ENCODE results near the gene MAZ. TPM values are rescaled to one million over a fixed set of nuclear protein-coding genes. Genes with fewer than 3 reads are reported as not detected.

MAZ gene
- total RNA-seq, 2 donors from 2014 or later: 73.0 to 99.4 TPM

- ATAC-seq (ENCODE audit: insufficient number of reproducible peaks, low FRiP score, low read depth) (peak; percentile 84), DNase-seq (ENCODE audit: low spot score) (peak; percentile 91)
- Histone ChIP-seq H3K27ac (peak within 1 kb of the TSS; percentile 92 to 96), H3K4me3 (peak within 1 kb of the TSS; percentile 95), H3K36me3 (no peaks in the 10 kb centered on the region), H3K9me3 (no peaks in the 10 kb centered on the region), H3K27me3 (replicated peaks; ENCODE audit: insufficient read depth) (no peaks in the 10 kb centered on the region), H3K4me1 (ENCODE audit: control insufficient read depth in 1 of 2, low read depth in 2 of 2) (peaks cover 39 to 63% of the 10 kb centered on the region in 2 donors)
- TF ChIP-seq CTCF (IDR thresholded peaks at IDR 0.05): peak; percentile 76
These were observed 9.7 kb downstream of the MAZ start, which contains the start of gene PAGR1 for GRCh38 chr16:29815793-29816693. Gene PAGR1 (plus strand): TSS chr16:29816152. CDS start chr16:29816526, 374 bp downstream.

GRCh38 chr16:29816694-29817441 is 10.5 kb downstream of the MAZ start:
- TF ChIP-seq CTCF (IDR thresholded peaks at IDR 0.05): no peak
- no peaks in the 10 kb centered on the region for H3K27me3 ChIP-seq (replicated peaks; ENCODE audit: insufficient read depth)
- no peaks in the 10 kb centered on the region for H3K36me3 ChIP-seq
- no peaks in the 10 kb centered on the region for H3K9me3 ChIP-seq
- H3K4me3 ChIP-seq: peak overlapping the region; percentile 95
- DNase-seq (ENCODE audit: low spot score) (no peak), ATAC-seq (ENCODE audit: insufficient number of reproducible peaks, low FRiP score, low read depth) (no peak)
- peaks cover 40 to 71% of the 10 kb centered on the region in 2 donors for H3K4me1 ChIP-seq (ENCODE audit: control insufficient read depth in 1 of 2, low read depth in 2 of 2)
- peak overlapping the region; percentile 92 to 96 for H3K27ac ChIP-seq

DNA sequence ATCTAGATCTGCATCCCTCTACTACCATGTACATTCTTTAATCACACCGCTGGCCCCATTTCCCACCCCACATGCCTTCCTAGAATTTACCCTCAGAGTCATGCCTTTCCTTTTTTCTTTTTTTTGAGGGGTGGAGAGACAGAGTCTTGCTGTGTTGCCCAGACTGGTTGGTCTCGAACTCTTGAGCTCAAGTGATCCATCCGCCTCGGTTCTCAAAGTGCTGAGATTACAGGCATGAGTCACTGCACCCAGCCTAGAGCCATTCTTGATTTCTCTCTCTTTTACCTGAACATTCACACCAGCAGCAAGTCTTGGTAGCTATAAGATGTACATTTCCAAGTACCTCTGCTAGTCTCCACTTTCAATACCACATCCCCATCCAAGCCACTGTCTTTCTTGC is 11.8 kb downstream of the MAZ start:
- Histone ChIP-seq H3K36me3 (no peaks in the 10 kb centered on the region), H3K4me3 (no peak overlapping the region), H3K4me1 (ENCODE audit: control insufficient read depth in 1 of 2, low read depth in 2 of 2) (peaks cover 42 to 74% of the 10 kb centered on the region in 2 donors), H3K27me3 (replicated peaks; ENCODE audit: insufficient read depth) (no peaks in the 10 kb centered on the region), H3K9me3 (no peaks in the 10 kb centered on the region), H3K27ac (no peak overlapping the region)
- DNase-seq (ENCODE audit: low spot score): no peak
- ATAC-seq (ENCODE audit: insufficient number of reproducible peaks, low FRiP score, low read depth): no peak
- no peak for TF ChIP-seq CTCF (IDR thresholded peaks at IDR 0.05)

GRCh38 chr16:29819506-29819905 is 13.2 kb downstream of the MAZ start:
- peak overlapping the region; percentile 88 to 95 for H3K27ac ChIP-seq
- DNase-seq (ENCODE audit: low spot score) (no peak), ATAC-seq (ENCODE audit: insufficient number of reproducible peaks, low FRiP score, low read depth) (no peak)
- H3K36me3 ChIP-seq: no peaks in the 10 kb centered on the region
- no peak overlapping the region for H3K4me3 ChIP-seq
- H3K4me1 ChIP-seq (ENCODE audit: control insufficient read depth in 1 of 2, low read depth in 2 of 2): peaks cover 46 to 74% of the 10 kb centered on the region in 2 donors
- H3K27me3 ChIP-seq (replicated peaks; ENCODE audit: insufficient read depth): no peaks in the 10 kb centered on the region
- no peak for TF ChIP-seq CTCF (IDR thresholded peaks at IDR 0.05)
- H3K9me3 ChIP-seq: no peaks in the 10 kb centered on the region

DNA sequence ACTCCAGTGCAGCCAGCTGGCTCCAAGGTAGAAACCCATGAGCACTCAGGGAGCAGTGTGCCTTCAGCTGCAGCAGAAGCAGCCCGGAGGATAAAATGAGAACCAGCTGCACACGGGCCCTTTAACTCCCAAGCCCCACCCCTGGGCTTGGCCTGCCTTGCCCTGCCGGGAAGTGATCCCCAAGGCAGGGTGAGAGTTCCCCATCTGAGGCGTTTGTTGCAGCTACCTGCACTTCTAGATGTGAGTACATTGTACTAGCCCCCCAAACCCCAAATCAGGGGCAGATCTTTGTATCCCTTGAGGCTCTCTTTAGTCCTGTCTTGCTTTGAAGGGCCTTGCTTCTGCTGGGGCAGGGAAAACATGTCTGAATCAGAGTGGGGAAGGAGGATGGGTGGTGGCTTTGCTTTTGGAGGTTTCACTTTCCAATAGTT is 14.0 kb downstream of the MAZ start, which contains the start of gene MVP:
TSS of gene MVP (plus strand) at position 192 of the 431 bp plus-strand sequence. CDS start 10,088 bp downstream, outside the sequence.
- Histone ChIP-seq H3K36me3 (no peaks in the 10 kb centered on the region), H3K9me3 (no peaks in the 10 kb centered on the region), H3K4me3 (peak within 1 kb of the TSS; percentile 97), H3K4me1 (ENCODE audit: control insufficient read depth in 1 of 2, low read depth in 2 of 2) (peaks cover 46 to 74% of the 10 kb centered on the region in 2 donors), H3K27ac (peak within 1 kb of the TSS; percentile 88 to 95), H3K27me3 (replicated peaks; ENCODE audit: insufficient read depth) (no peaks in the 10 kb centered on the region)
- ATAC-seq (ENCODE audit: insufficient number of reproducible peaks, low FRiP score, low read depth) (no peak), DNase-seq (ENCODE audit: low spot score) (no peak)
- TF ChIP-seq CTCF (IDR thresholded peaks at IDR 0.05): no peak
